ENCODE measurements around the gene SLC9A8.

GRCh38 chr20:49865559-49865958 is 52.9 kb downstream of the SLC9A8 start:
- TF ChIP-seq CTCF (IDR thresholded peaks at IDR 0.05; ENCODE audit: borderline replicate concordance, extremely low read depth, low read length, poor library complexity, severe bottlenecking) (no peak), EZH2 (IDR thresholded peaks at IDR 0.05; ENCODE audit: borderline replicate concordance, low read depth, low read length, severe bottlenecking) (no peak)
